K562 (cell line): ENCODE results near the gene EXOC5. TPM values are rescaled to one million over a fixed set of nuclear protein-coding genes. Genes with fewer than 3 reads are reported as not detected.
"Not testable (repeated sequence)": the region's sequence is repeated elsewhere in the genome, so short reads cannot be mapped to it uniquely, and the experiment has no call there.

ENCODE experiments used
- ATAC-seq: fragments of 200-7000 bp; cut with Tn5 transposase; 3 replicates; pipeline ENCODE4 v1.9.1; 2020; ENCODE audit warnings: moderate library complexity
- BruUV-seq: library from RNA; stranded (reverse); fragments of 400-500 nt; replicated peaks from 2 replicates; lab custom pipeline; 2021; lab: Mats Ljungman, UMichigan
- CTCF ChIA-PET: fragments of 300-600 bp; formaldehyde crosslinking; extraction: SDS; loops from one replicate; lab custom pipeline; 2021; ENCODE audit warnings: low intra/inter-chr PET ratio; lab: Yijun Ruan, JAX
- POLR2A ChIA-PET: fragments of 300-600, 350-650 bp; sonication (Branson Sonifier 250); formaldehyde crosslinking; extraction: SDS; loops from one replicate; lab custom pipeline; 2021; ENCODE audit warnings: antibody characterized with exemption, inconsistent platforms; lab: Yijun Ruan, JAX
- DNase-seq, 4 experiments: peaks; one replicate each; pipeline versions ENCODE4 v3.0.0 to v3.0.0-alpha.2; 2011 to 2018; ENCODE audit warnings: low spot score in 3 of 4, mixed read lengths in 3 of 4; ENCODE audit errors: extremely low read depth in 1 of 4
- FAIRE-seq: peaks from 2 replicates; lab custom pipeline; 2011; peaks lifted over from hg19 to GRCh38; lab: Jason Lieb, UNC
- H2AFZ ChIP-seq: 2 replicates; pipeline ENCODE4 v1.6.0; 2011; ENCODE audit warnings: low read depth, low read length, control low read depth, inconsistent platforms
- H3K27ac ChIP-seq: fragments of 200-600 bp; 3 replicates; pipeline ENCODE4 v1.8.0; 2011; ENCODE audit warnings: low read depth, mild to moderate bottlenecking, control low read depth, inconsistent platforms, low read length, moderate library complexity, mixed read lengths; ENCODE audit errors: extremely low read depth
- H3K27me3 ChIP-seq, 2 experiments: fragments of 300-600 bp in 1 of 2; 2 replicates in 1 of 2; 3 replicates in 1 of 2; pipeline versions ENCODE4 v1.6.0 to v1.8.0; 2011; ENCODE audit warnings: inconsistent platforms in 2 of 2, low read length in 2 of 2, mild to moderate bottlenecking in 1 of 2, mixed read lengths in 1 of 2, moderate library complexity in 1 of 2; ENCODE audit not compliant: control insufficient read depth in 2 of 2, insufficient read depth in 2 of 2
- H3K36me3 ChIP-seq: fragments of 300-600 bp; 3 replicates; pipeline ENCODE4 v1.8.0; 2011; ENCODE audit warnings: mild to moderate bottlenecking, low read length, inconsistent platforms; ENCODE audit not compliant: control insufficient read depth, insufficient read depth
- H3K4me1 ChIP-seq, 2 experiments: fragments of 200-600 bp in 1 of 2; replicated peaks in 1 of 2; 2 replicates in 1 of 2; 3 replicates in 1 of 2; pipeline versions ENCODE4 v1.5.1 to v1.8.0; 2011; ENCODE audit warnings: inconsistent platforms in 2 of 2, low read length in 2 of 2, mild to moderate bottlenecking in 1 of 2, mixed read lengths in 1 of 2, moderate library complexity in 1 of 2; ENCODE audit not compliant: control insufficient read depth in 2 of 2, insufficient read depth in 2 of 2
- H3K4me2 ChIP-seq: 2 replicates; pipeline ENCODE4 v1.6.1; 2011; ENCODE audit warnings: low read length, control low read depth, inconsistent platforms, mixed read lengths; ENCODE audit not compliant: insufficient read depth
- H3K4me3 ChIP-seq: fragments of 200-600 bp; sonication (generic), shearing (Covaris generic); 2 replicates; pipeline ENCODE4 v1.5.1; 2016; ENCODE audit warnings: control low read depth, inconsistent platforms
- H3K79me2 ChIP-seq: fragments of 200-600 bp; 3 replicates; pipeline ENCODE4 v1.8.0; 2011; ENCODE audit warnings: low read length, inconsistent platforms; ENCODE audit not compliant: control insufficient read depth, insufficient read depth
- H3K9ac ChIP-seq, 2 experiments: 2 replicates each; pipeline versions ENCODE4 v1.6.0 to v1.6.1; 2011; ENCODE audit warnings: low read depth in 2 of 2, low read length in 2 of 2, control low read depth in 1 of 2, inconsistent platforms in 1 of 2, mild to moderate bottlenecking in 1 of 2, mixed read lengths in 1 of 2; ENCODE audit not compliant: insufficient read depth in 1 of 2
- H3K9me1 ChIP-seq: one replicate; pipeline ENCODE4 v1.6.0; 2011; ENCODE audit warnings: inconsistent platforms, mild to moderate bottlenecking, low read length, moderate library complexity; ENCODE audit not compliant: control insufficient read depth, insufficient read depth
- H3K9me3 ChIP-seq: replicated peaks from 2 replicates; pipeline ENCODE4 v1.5.1; 2011; ENCODE audit warnings: low read depth, low read length, inconsistent platforms; ENCODE audit not compliant: control insufficient read depth, insufficient read depth
- H4K20me1 ChIP-seq: replicated peaks from 2 replicates; pipeline ENCODE4 v1.6.1; 2011; ENCODE audit warnings: low read length, inconsistent platforms, mixed read lengths; ENCODE audit not compliant: control insufficient read depth, insufficient read depth
- ARID1B ChIP-seq: fragments of 450-650 bp; IDR thresholded peaks from 2 replicates; pipeline ENCODE4 v1.6.1; 2016; ENCODE audit warnings: antibody characterized with exemption, mild to moderate bottlenecking, inconsistent platforms
- CEBPB ChIP-seq: fragments of 450-650 bp; IDR thresholded peaks from 2 replicates; pipeline ENCODE4 v1.6.1; 2016; ENCODE audit warnings: missing genetic modification characterization, missing compliant biosample characterization
- CEBPG ChIP-seq, 3 experiments: fragments of 200-800 bp in 1 of 3; sonication (Bioruptor generic) in 1 of 3; sonication (generic) in 1 of 3; formaldehyde crosslinking in 1 of 3; IDR thresholded peaks in 2 of 3; conservative IDR thresholded peaks in 1 of 3; 2 replicates each; pipeline versions ENCODE4 v1.6.1 to v1.8.0; 2016 to 2022; ENCODE audit warnings: missing compliant biosample characterization in 2 of 3, missing genetic modification characterization in 2 of 3, mild to moderate bottlenecking in 1 of 3, missing genetic modification reagents in 1 of 3
- DACH1 ChIP-seq: fragments of 450-650 bp; IDR thresholded peaks from 2 replicates; pipeline ENCODE4 v1.6.1; 2018; ENCODE audit not compliant: partially characterized antibody
- PRMT5 ChIP-seq: sonication (generic); formaldehyde crosslinking; IDR thresholded peaks from 2 replicates; pipeline ENCODE4 v1.5.0; 2020; ENCODE audit warnings: missing genetic modification reagents
- SMAD1 ChIP-seq: fragments of 150-350 bp; IDR thresholded peaks from 2 replicates; pipeline ENCODE4 v1.6.1; 2014; ENCODE audit warnings: low read length, low read depth; ENCODE audit not compliant: partially characterized antibody
- ZNF316 ChIP-seq: fragments of 450-650 bp; IDR thresholded peaks from 2 replicates; pipeline ENCODE4 v1.6.1; 2016
- WGBS: fragments of 100-300 bp; shearing (Covaris generic); methylation state at CpG from one replicate; pipeline ENCODE4 v1.1.6; 2016; ENCODE audit warnings: low coverage, mixed read lengths; ENCODE audit not compliant: insufficient coverage; ENCODE audit errors: missing lambda C conversion rate; 5-methylcytosine and 5-hydroxymethylcytosine counted together
- in situ Hi-C: fragments of 300-500 bp; cut with MboI; formaldehyde crosslinking; loops from 4 replicates; pipeline ENCODE4 v1.15.0; 2018; ENCODE audit warnings: inconsistent platforms, mixed read lengths
- intact Hi-C: fragments of 100-400 bp; cut with micrococcal nuclease; formaldehyde crosslinking; loops from 2 replicates; pipeline ENCODE4 v1.14.2; 2022
- polyA plus RNA-seq, 8 experiments: library from polyadenylated mRNA; depleted of rRNA in 4 of 8; stranded (reverse) in 5 of 8; unstranded in 3 of 8; fragments of >200 nt; fragmentation: Nextera tagmentation in 2 of 8; fragmentation: Illumina TruSeq in 1 of 8; extraction: Ambion mirVana in 2 of 8; extraction: Trizol in 1 of 8; gene quantifications; 2 replicates each; pipeline versions ENCODE4 v1.2.1 to v1.2.3, GENCODE V29; 2011 to 2014; ENCODE audit warnings: inconsistent platforms in 1 of 8, missing spikeins in 1 of 8
- total RNA-seq, 7 experiments: library from RNA; depleted of rRNA in 6 of 7; stranded (reverse); fragments of >200 nt in 6 of 7; fragmentation: Illumina TruSeq in 2 of 7; extraction: Trizol in 2 of 7; gene quantifications; 2 replicates each; pipeline versions ENCODE4 v1.2.1 to v1.2.3, GENCODE V29; 2011 to 2021; ENCODE audit warnings: low replicate concordance in 1 of 7
- TF ChIP-seq, protein P1 (sequence below): fragments of 250-450 bp; sonication (Bioruptor Pico); IDR thresholded peaks from 2 replicates; pipeline ENCODE4 v1.5.0; 2021; ENCODE audit warnings: mild to moderate bottlenecking, moderate library complexity

Gene EXOC5
- total and polyA plus RNA-seq, 9 of the 15 experiments (the other 6 are each of a cell fraction or from before 2014, with no cell fraction given): 5.7 to 50.3 (median 32.0) TPM

GRCh38 chr14:57209561-57209960 is 59.1 kb downstream of the EXOC5 start (continued):
- TF ChIP-seq ZNF316 (no peak), DACH1 (no peak), PRMT5 (no peak), ARID1B (no peak)
- TF ChIP-seq, protein P1, sequence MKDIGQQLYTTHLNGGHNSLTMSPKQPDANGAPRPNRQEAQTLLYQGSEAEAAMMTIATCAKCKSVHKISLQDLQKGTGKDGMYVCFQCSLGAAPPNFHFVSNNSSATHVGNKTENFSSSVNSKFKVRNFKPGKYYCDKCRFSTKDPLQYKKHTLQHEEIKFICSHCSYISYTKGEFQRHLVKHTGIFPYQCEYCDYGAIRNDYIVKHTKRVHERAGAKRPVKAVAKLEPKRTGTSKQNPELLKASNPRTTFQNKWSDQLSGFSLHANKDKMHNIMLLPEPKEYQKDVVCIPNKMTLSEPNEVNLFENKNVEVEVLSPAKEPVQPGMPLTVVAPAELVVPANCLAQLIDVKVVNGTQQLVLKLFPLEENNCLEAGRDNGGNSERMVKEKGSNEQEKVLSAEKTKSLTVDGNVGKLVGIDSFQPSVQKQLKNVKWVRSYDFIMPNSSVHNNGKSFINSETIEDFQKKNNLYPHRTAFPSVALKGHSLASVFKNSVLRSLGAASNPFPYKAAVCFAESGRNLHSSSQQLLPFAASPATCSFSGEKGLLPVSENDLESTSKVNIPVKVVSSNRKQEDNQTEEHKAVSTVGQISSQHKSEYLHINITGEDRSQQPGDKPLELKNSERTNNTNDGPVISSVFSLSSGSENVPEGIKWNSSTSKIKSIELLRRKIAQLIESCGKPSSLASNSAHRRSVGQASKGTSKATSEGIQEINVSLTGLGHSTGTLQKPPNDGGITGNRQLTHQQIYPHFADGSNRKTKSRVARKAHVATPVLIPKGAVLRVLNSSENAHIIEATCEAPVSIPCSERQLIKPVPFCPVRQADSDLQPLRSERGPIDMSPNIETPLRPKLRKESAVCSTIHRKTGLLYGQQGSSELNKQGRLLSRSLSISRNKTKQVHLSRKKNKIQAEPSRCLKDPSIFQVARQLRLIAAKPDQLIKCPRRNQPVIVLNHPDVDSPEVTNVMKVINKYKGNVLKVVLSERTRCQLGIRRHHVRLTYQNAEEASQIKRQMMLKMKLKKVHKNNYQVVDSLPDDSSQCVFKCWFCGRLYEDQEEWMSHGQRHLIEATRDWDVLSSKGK (CRISPR knock-in tag): no peak
- TF ChIP-seq, all 486 proteins: peak for 0

- intact Hi-C loops (no loop called here), in situ Hi-C loops (no loop called here)
- no peak overlapping the region for H3K4me3 ChIP-seq
- no peak for TF ChIP-seq CEBPG (CRISPR knock-in tag; IDR thresholded peaks at IDR 0.05)
- TF ChIP-seq CEBPG (tag; conservative IDR thresholded peaks at IDR 0.05 in 1 of 2, IDR thresholded peaks at IDR 0.05 in 1 of 2): 0 out of 4 replicates have a peak, but pooled peaks of 1 of the 2 experiments have one; percentile 15
- peak; percentile 40; the same call in 1 of the 2 replicates for TF ChIP-seq CEBPB (tag)
- TF ChIP-seq SMAD1: no peak
- no peaks in the 10 kb centered on the region for H3K9me3 ChIP-seq
- H3K9ac ChIP-seq: no peak overlapping the region
- no peaks in the 10 kb centered on the region for H3K4me1 ChIP-seq
- no peak overlapping the region for H3K27ac ChIP-seq
- ATAC-seq: no peak
- FAIRE-seq: no peak
- DNase-seq: no peak
- CTCF ChIA-PET: no interaction called here
- no peaks in the 10 kb centered on the region for H3K27me3 ChIP-seq
- H4K20me1 ChIP-seq: no peaks in the 10 kb centered on the region
- H3K4me2 ChIP-seq: no peak overlapping the region
- BruUV-seq: no TSS peak
- H3K36me3 ChIP-seq: peaks cover 16% of the 10 kb centered on the region; the same call in 1 of the 3 replicates
- H3K9me1 ChIP-seq: no peaks in the 10 kb centered on the region
- POLR2A ChIA-PET: no interaction called here
- no peak overlapping the region for H2AFZ ChIP-seq
- no peaks in the 10 kb centered on the region for H3K79me2 ChIP-seq
- WGBS: 81% methylated on average over 5 of the region's 5 CpGs
Observed at GRCh38 chr14:57205938-57206337, 62.8 kb downstream of the EXOC5 start.

- H3K79me2 ChIP-seq, H3K27me3 ChIP-seq, in situ Hi-C loops, H3K9ac ChIP-seq, CTCF ChIA-PET, H3K4me1 ChIP-seq, H3K4me3 ChIP-seq, H3K27ac ChIP-seq, H3K4me2 ChIP-seq, H4K20me1 ChIP-seq, DNase-seq, intact Hi-C loops, BruUV-seq, H3K9me3 ChIP-seq, H3K9me1 ChIP-seq, H3K36me3 ChIP-seq, H2AFZ ChIP-seq: not testable (repeated sequence)
- POLR2A ChIA-PET: interaction anchor here (0.7 kb wide), 1 partner anchor 1695 kb away, joined by 3 read pairs; no protein-coding TSS in a partner anchor
- FAIRE-seq: peak; percentile 69
- ATAC-seq: peak; percentile 57; the same call in 2 of the 3 replicates
Observed at GRCh38 chr14:57202672-57203071, 66.0 kb downstream of the EXOC5 start.
